Panc1 (cell line): ENCODE measurements around the gene SPART.

Experiments
- POLR2AphosphoS5 ChIP-seq: IDR thresholded peaks from 2 replicates; pipeline ENCODE4 v1.6.1; 2012; ENCODE audit warnings: mild to moderate bottlenecking, low read depth, low read length, moderate library complexity
- SIN3A ChIP-seq: IDR thresholded peaks from 2 replicates; pipeline ENCODE4 v1.6.1; 2012; ENCODE audit warnings: low read depth, mild to moderate bottlenecking, low read length, moderate library complexity, borderline replicate concordance; ENCODE audit not compliant: insufficient read depth
- TCF7L2 ChIP-seq: IDR thresholded peaks from 2 replicates; pipeline ENCODE4 v1.6.1; 2011; ENCODE audit warnings: mild to moderate bottlenecking, low read depth, low read length, inconsistent platforms
- TF ChIP-seq, protein P1 (sequence below): fragments of 450-650 bp; IDR thresholded peaks from 2 replicates; pipeline ENCODE4 v1.5.1; 2017; ENCODE audit warnings: mild to moderate bottlenecking
- TF ChIP-seq, protein P2 (sequence below), 2 experiments: IDR thresholded peaks; 2 replicates each; pipeline ENCODE4 v1.6.1; 2011 to 2012; ENCODE audit warnings: low read depth in 2 of 2, control low read depth in 1 of 2, low read length in 1 of 2, mild to moderate bottlenecking in 1 of 2, moderate library complexity in 1 of 2; ENCODE audit not compliant: insufficient read depth in 1 of 2

DNA sequence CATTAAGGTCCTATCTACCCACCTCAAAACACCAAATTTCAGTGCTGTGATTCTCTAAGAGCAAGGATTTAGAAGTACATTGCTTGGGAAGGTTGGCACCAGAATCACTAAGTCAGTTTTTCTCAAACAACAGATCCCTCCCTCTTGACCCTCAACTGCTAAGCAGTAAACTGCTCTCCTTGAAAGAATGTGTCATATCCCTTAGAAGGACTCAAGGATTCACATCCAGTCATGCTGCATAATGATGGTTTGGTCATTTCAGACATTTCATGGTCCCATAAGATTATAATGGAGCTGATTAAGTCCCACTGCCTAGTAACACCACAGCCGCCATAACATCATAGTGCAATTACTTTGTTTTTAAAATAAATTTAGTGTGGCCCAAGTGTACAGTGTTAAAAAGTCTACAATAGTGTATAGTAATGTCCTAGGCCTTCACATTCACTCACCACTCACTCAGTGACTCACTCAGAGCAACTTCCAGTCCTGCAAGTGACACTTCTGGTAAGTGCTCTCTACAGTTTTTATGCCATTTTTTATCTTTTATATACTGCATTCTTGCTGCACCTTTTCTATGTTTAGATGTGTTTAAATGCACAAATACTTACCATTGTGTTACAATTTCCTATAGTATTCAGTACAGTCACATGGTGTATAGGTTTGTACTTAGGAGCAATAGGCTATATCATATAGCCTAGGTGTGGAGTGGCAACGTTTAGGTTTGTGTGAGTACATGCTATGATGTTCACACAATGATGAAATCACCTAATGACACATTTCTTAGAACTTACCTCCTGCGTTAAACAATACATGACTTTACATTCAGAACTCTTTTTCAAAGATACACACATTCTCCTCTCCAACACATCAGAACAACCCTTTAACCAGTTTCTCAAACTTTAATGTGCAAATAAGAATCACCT, 32.9 kb downstream of the SPART start:
- TF ChIP-seq, protein P1, sequence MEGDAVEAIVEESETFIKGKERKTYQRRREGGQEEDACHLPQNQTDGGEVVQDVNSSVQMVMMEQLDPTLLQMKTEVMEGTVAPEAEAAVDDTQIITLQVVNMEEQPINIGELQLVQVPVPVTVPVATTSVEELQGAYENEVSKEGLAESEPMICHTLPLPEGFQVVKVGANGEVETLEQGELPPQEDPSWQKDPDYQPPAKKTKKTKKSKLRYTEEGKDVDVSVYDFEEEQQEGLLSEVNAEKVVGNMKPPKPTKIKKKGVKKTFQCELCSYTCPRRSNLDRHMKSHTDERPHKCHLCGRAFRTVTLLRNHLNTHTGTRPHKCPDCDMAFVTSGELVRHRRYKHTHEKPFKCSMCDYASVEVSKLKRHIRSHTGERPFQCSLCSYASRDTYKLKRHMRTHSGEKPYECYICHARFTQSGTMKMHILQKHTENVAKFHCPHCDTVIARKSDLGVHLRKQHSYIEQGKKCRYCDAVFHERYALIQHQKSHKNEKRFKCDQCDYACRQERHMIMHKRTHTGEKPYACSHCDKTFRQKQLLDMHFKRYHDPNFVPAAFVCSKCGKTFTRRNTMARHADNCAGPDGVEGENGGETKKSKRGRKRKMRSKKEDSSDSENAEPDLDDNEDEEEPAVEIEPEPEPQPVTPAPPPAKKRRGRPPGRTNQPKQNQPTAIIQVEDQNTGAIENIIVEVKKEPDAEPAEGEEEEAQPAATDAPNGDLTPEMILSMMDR: no peak
- no peak for TF ChIP-seq POLR2AphosphoS5
- no peak for TF ChIP-seq SIN3A
- TF ChIP-seq, protein P2, sequence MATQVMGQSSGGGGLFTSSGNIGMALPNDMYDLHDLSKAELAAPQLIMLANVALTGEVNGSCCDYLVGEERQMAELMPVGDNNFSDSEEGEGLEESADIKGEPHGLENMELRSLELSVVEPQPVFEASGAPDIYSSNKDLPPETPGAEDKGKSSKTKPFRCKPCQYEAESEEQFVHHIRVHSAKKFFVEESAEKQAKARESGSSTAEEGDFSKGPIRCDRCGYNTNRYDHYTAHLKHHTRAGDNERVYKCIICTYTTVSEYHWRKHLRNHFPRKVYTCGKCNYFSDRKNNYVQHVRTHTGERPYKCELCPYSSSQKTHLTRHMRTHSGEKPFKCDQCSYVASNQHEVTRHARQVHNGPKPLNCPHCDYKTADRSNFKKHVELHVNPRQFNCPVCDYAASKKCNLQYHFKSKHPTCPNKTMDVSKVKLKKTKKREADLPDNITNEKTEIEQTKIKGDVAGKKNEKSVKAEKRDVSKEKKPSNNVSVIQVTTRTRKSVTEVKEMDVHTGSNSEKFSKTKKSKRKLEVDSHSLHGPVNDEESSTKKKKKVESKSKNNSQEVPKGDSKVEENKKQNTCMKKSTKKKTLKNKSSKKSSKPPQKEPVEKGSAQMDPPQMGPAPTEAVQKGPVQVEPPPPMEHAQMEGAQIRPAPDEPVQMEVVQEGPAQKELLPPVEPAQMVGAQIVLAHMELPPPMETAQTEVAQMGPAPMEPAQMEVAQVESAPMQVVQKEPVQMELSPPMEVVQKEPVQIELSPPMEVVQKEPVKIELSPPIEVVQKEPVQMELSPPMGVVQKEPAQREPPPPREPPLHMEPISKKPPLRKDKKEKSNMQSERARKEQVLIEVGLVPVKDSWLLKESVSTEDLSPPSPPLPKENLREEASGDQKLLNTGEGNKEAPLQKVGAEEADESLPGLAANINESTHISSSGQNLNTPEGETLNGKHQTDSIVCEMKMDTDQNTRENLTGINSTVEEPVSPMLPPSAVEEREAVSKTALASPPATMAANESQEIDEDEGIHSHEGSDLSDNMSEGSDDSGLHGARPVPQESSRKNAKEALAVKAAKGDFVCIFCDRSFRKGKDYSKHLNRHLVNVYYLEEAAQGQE (IDR thresholded peaks at IDR 0.05; ENCODE audit: insufficient read depth in 1 of 2, low read depth in 2 of 2, low read length in 1 of 2): no peak
- TF ChIP-seq TCF7L2: no peak
